H9 (cell line): ENCODE data around the gene NYAP2. TPM values are rescaled to one million over a fixed set of nuclear protein-coding genes. Genes with fewer than 3 reads are reported as not detected.

Experiments used
- DNase-seq: peaks from one replicate; pipeline ENCODE4 v3.0.0-alpha.2; 2017
- H2AFZ ChIP-seq: one replicate; pipeline ENCODE4 v1.6.1; 2013; ENCODE audit warnings: mild to moderate bottlenecking, low read length, control low read depth, moderate library complexity
- H2AK5ac ChIP-seq: 2 replicates; pipeline ENCODE4 v1.6.1; 2013; ENCODE audit warnings: low read length, control low read depth, mixed read lengths; ENCODE audit not compliant: insufficient read length
- H2BK120ac ChIP-seq: one replicate; pipeline ENCODE4 v1.6.1; 2013; ENCODE audit warnings: low read depth, mild to moderate bottlenecking, low read length, control low read depth, inconsistent platforms; ENCODE audit not compliant: poor library complexity, severe bottlenecking
- H2BK12ac ChIP-seq: 2 replicates; pipeline ENCODE4 v1.6.1; 2013; ENCODE audit warnings: low read length, control low read depth, mixed read lengths, low read depth; ENCODE audit not compliant: insufficient read length
- H2BK15ac ChIP-seq: 2 replicates; pipeline ENCODE4 v1.6.1; 2013; ENCODE audit warnings: low read depth, low read length, control low read depth
- H2BK20ac ChIP-seq: one replicate; pipeline ENCODE4 v1.6.1; 2013; ENCODE audit warnings: low read depth, mild to moderate bottlenecking, low read length, control low read depth, inconsistent platforms; ENCODE audit not compliant: poor library complexity, severe bottlenecking
- H2BK5ac ChIP-seq: 2 replicates; pipeline ENCODE4 v1.6.1; 2013; ENCODE audit warnings: low read length, control low read depth, mixed read lengths; ENCODE audit not compliant: insufficient read length
- H3K14ac ChIP-seq: 2 replicates; pipeline ENCODE4 v1.6.1; 2013; ENCODE audit warnings: low read length, control low read depth; ENCODE audit not compliant: insufficient read depth
- H3K18ac ChIP-seq: 2 replicates; pipeline ENCODE4 v1.6.1; 2013; ENCODE audit warnings: low read depth, mild to moderate bottlenecking, mixed read lengths, low read length, control low read depth; ENCODE audit not compliant: insufficient read length
- H3K23ac ChIP-seq: 2 replicates; pipeline ENCODE4 v1.6.1; 2013; ENCODE audit warnings: low read length, control low read depth, mixed read lengths, low read depth; ENCODE audit not compliant: insufficient read length
- H3K23me2 ChIP-seq: 2 replicates; pipeline ENCODE4 v1.6.1; 2013; ENCODE audit warnings: low read depth, mild to moderate bottlenecking, mixed read lengths, low read length, control low read depth; ENCODE audit not compliant: insufficient read length, poor library complexity, severe bottlenecking
- H3K27ac ChIP-seq: 2 replicates; pipeline ENCODE4 v1.5.1; 2013; ENCODE audit warnings: low read length, control low read depth, mixed read lengths, low read depth; ENCODE audit not compliant: insufficient read length
- H3K27me3 ChIP-seq: 2 replicates; pipeline ENCODE4 v1.6.1; 2013; ENCODE audit warnings: low read length, control low read depth, inconsistent platforms; ENCODE audit not compliant: insufficient read depth
- H3K4ac ChIP-seq: 2 replicates; pipeline ENCODE4 v1.6.1; 2013; ENCODE audit warnings: low read depth, mild to moderate bottlenecking, control low read depth, inconsistent platforms, low read length, moderate library complexity
- H3K4me1 ChIP-seq: 2 replicates; pipeline ENCODE4 v1.6.1; 2013; ENCODE audit warnings: low read length, control low read depth, inconsistent platforms; ENCODE audit not compliant: insufficient read depth
- H3K4me2 ChIP-seq: 2 replicates; pipeline ENCODE4 v1.6.1; 2013; ENCODE audit warnings: low read length, control low read depth, mixed read lengths; ENCODE audit not compliant: insufficient read length, insufficient read depth
- H3K56ac ChIP-seq: 2 replicates; pipeline ENCODE4 v1.6.1; 2013; ENCODE audit warnings: low read depth, mild to moderate bottlenecking, mixed read lengths, low read length, control low read depth; ENCODE audit not compliant: insufficient read length
- H3K79me1 ChIP-seq: 2 replicates; pipeline ENCODE4 v1.6.1; 2013; ENCODE audit warnings: low read depth, mild to moderate bottlenecking, moderate library complexity, low read length, control low read depth, inconsistent platforms; ENCODE audit not compliant: insufficient read depth, poor library complexity, severe bottlenecking
- H3K79me2 ChIP-seq: 2 replicates; pipeline ENCODE4 v1.6.1; 2013; ENCODE audit warnings: low read length, control low read depth, inconsistent platforms; ENCODE audit not compliant: insufficient read depth
- H3K9ac ChIP-seq: 2 replicates; pipeline ENCODE4 v1.6.1; 2013; ENCODE audit warnings: low read length, control low read depth, mixed read lengths; ENCODE audit not compliant: insufficient read length; ENCODE audit errors: extremely low read depth
- H3K9me3 ChIP-seq: one replicate; pipeline ENCODE4 v1.6.1; 2013; ENCODE audit warnings: low read depth, low read length, inconsistent platforms; ENCODE audit not compliant: control insufficient read depth
- H3T11ph ChIP-seq: one replicate; pipeline ENCODE4 v1.6.1; 2013; ENCODE audit warnings: mild to moderate bottlenecking, low read length, control low read depth, inconsistent platforms
- H4K20me1 ChIP-seq: one replicate; pipeline ENCODE4 v1.6.1; 2013; ENCODE audit not compliant: control insufficient read depth, insufficient read length, insufficient read depth
- H4K5ac ChIP-seq: 2 replicates; pipeline ENCODE4 v1.6.1; 2013; ENCODE audit warnings: low read depth, mild to moderate bottlenecking, mixed read lengths, low read length, control low read depth; ENCODE audit not compliant: insufficient read length
- H4K8ac ChIP-seq: replicated peaks from 2 replicates; pipeline ENCODE4 v1.6.1; 2013; ENCODE audit warnings: low read length, control low read depth, mixed read lengths, low read depth; ENCODE audit not compliant: insufficient read length
- H4K91ac ChIP-seq: 2 replicates; pipeline ENCODE4 v1.6.1; 2013; ENCODE audit warnings: low read depth, mild to moderate bottlenecking, moderate library complexity, mixed read lengths, low read length, control low read depth; ENCODE audit not compliant: insufficient read length
- H3K27ac Mint-ChIP-seq, 3 experiments: 2 replicates in 2 of 3; 3 replicates in 1 of 3; pipeline ENCODE4 v1.8.0; 2020 to 2021; ENCODE audit warnings: mixed read lengths in 3 of 3, mild to moderate bottlenecking in 1 of 3, moderate library complexity in 1 of 3
- H3K27me3 Mint-ChIP-seq: 2 replicates; pipeline ENCODE4 v1.8.0; 2021; ENCODE audit warnings: low read depth, mild to moderate bottlenecking, moderate library complexity, mixed read lengths
- H3K36me3 Mint-ChIP-seq, 3 experiments: 2 replicates in 2 of 3; 3 replicates in 1 of 3; pipeline ENCODE4 v1.8.0; 2020 to 2021; ENCODE audit warnings: low read depth in 3 of 3, mixed read lengths in 3 of 3; ENCODE audit not compliant: insufficient read depth in 1 of 3
- H3K4me1 Mint-ChIP-seq, 2 experiments: 2 replicates each; pipeline ENCODE4 v1.8.0; 2020; ENCODE audit warnings: mixed read lengths in 2 of 2
- H3K4me3 Mint-ChIP-seq, 2 experiments: 2 replicates in 1 of 2; 3 replicates in 1 of 2; pipeline ENCODE4 v1.8.0; 2020 to 2021; ENCODE audit warnings: mild to moderate bottlenecking in 2 of 2, mixed read lengths in 2 of 2, moderate library complexity in 1 of 2
- H3K9me3 Mint-ChIP-seq, 2 experiments: 2 replicates in 1 of 2; 3 replicates in 1 of 2; pipeline ENCODE4 v1.8.0; 2020; ENCODE audit warnings: mild to moderate bottlenecking in 2 of 2, mixed read lengths in 2 of 2, moderate library complexity in 1 of 2
- WGBS: extraction: QIAGEN DNeasy Blood & Tissue Kit; methylation state at CpG from one replicate; pipeline ENCODE4 v1.1.7; 2013; ENCODE audit warnings: missing lambda C conversion rate, low lambda C conversion rate, mixed read lengths; ENCODE audit not compliant: insufficient read length; ENCODE audit errors: extremely low coverage; 5-methylcytosine and 5-hydroxymethylcytosine counted together
- total RNA-seq: library from RNA; stranded (reverse); gene quantifications from 2 replicates; pipeline ENCODE4 v1.2.1, GENCODE V29; 2021
- TF ChIP-seq, protein P1 (sequence below): fragments of 200-600 bp; sonication (generic); conservative IDR thresholded peaks from 3 replicates; pipeline ENCODE4 v1.8.0; 2021; ENCODE audit warnings: antibody characterized with exemption, mild to moderate bottlenecking

NYAP2 gene
- total RNA-seq, 1 experiment from 2014 or later = not detected

DNA sequence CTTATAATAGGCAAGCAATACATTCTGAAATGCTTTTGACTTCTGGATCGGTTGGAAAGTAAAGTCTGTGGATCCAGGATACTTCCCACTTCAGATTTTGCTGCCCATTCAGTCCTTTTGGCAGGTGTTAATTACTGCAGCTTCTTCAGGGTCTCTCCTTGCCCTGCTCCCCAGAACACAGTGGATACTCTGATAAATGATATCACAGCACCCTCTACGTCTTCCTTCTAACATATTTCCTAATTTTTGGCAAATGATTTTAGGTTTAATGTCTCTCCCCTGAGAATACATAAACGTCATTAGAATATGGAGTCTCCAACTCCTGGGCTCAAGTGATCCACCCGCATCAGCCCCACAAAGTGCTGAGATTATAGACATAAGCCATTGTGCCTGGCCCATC lies 249.8 kb downstream of the NYAP2 start:
- no peak overlapping the region for H2BK5ac ChIP-seq
- H2BK12ac ChIP-seq = no peak overlapping the region
- no peak overlapping the region for H3K23ac ChIP-seq
- no peak overlapping the region for H3K14ac ChIP-seq
- H3K9ac ChIP-seq = no peak overlapping the region
- no peak overlapping the region for H2BK20ac ChIP-seq
- Mint-ChIP-seq H3K4me3 (no peak overlapping the region), H3K9me3 (peaks cover 3 to 4% of the 10 kb centered on the region in 2 experiments; a peak in 2 of 5 replicates), H3K36me3 (peaks cover 0 to 5% (median 0%) of the 10 kb centered on the region in 3 experiments; a peak in 2 of 7 replicates), H3K27ac (no peak overlapping the region), H3K4me1 (no peaks in the 10 kb centered on the region), H3K27me3 (no peaks in the 10 kb centered on the region)
- no peaks in the 10 kb centered on the region for H3K4me1 ChIP-seq
- H3K27me3 ChIP-seq = no peaks in the 10 kb centered on the region
- no peaks in the 10 kb centered on the region for H3K9me3 ChIP-seq
- no peaks in the 10 kb centered on the region for H3K23me2 ChIP-seq
- no peak overlapping the region for H2BK15ac ChIP-seq
- H2AFZ ChIP-seq = no peak overlapping the region
- H4K20me1 ChIP-seq = no peaks in the 10 kb centered on the region
- no peak overlapping the region for H3K27ac ChIP-seq
- H3K79me1 ChIP-seq = no peaks in the 10 kb centered on the region
- WGBS = no CpG with 5 or more reads among the region's 4 CpGs
- H3K18ac ChIP-seq = no peak overlapping the region
- H3K4me2 ChIP-seq = no peak overlapping the region
- H3K4ac ChIP-seq = no peak overlapping the region
- no peak overlapping the region for H2BK120ac ChIP-seq
- no peak overlapping the region for H2AK5ac ChIP-seq
- H3T11ph ChIP-seq = no peak overlapping the region
- H4K91ac ChIP-seq = no peak overlapping the region
- no peak for DNase-seq
- H3K56ac ChIP-seq = no peak overlapping the region
- H3K79me2 ChIP-seq = no peaks in the 10 kb centered on the region
- TF ChIP-seq, protein P1, sequence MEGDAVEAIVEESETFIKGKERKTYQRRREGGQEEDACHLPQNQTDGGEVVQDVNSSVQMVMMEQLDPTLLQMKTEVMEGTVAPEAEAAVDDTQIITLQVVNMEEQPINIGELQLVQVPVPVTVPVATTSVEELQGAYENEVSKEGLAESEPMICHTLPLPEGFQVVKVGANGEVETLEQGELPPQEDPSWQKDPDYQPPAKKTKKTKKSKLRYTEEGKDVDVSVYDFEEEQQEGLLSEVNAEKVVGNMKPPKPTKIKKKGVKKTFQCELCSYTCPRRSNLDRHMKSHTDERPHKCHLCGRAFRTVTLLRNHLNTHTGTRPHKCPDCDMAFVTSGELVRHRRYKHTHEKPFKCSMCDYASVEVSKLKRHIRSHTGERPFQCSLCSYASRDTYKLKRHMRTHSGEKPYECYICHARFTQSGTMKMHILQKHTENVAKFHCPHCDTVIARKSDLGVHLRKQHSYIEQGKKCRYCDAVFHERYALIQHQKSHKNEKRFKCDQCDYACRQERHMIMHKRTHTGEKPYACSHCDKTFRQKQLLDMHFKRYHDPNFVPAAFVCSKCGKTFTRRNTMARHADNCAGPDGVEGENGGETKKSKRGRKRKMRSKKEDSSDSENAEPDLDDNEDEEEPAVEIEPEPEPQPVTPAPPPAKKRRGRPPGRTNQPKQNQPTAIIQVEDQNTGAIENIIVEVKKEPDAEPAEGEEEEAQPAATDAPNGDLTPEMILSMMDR = no peak
- no peak overlapping the region for H4K5ac ChIP-seq
- no peak overlapping the region for H4K8ac ChIP-seq
